ENCODE measurements around the gene RAVER1. TPM values are rescaled to one million over a fixed set of nuclear protein-coding genes. Genes with fewer than 3 reads are reported as not detected.

Gene RAVER1
- total RNA-seq, 5 donors from 2014 or later (not counting 1 experiment from before 2014, with no cell fraction given) = 31.5 to 68.2 (median 61.2) TPM

- H3K9me3 Mint-ChIP-seq = no peaks in the 10 kb centered on the region
- ChIA-PET POLR2A (no interaction called here), CTCF (no interaction called here)
- H3K4me3 Mint-ChIP-seq = no peak overlapping the region
- Histone ChIP-seq H3K4me3 (ENCODE audit: control insufficient read depth in 1 of 2, extremely low read depth in 1 of 2, low read length in 1 of 2) (no peak overlapping the region), H3K27ac (ENCODE audit: low read length) (no peak overlapping the region), H3K27me3 (replicated peaks in 1 of 2; ENCODE audit: control insufficient read depth in 2 of 2, extremely low read depth in 1 of 2, insufficient read depth in 2 of 2, low read length in 1 of 2) (no peaks in the 10 kb centered on the region), H3K4me1 (ENCODE audit: control insufficient read depth in 1 of 2, extremely low read depth in 1 of 2, insufficient read depth in 2 of 2, low read length in 2 of 2) (no peaks in the 10 kb centered on the region), H3K9me3 (no peaks in the 10 kb centered on the region), H3K36me3 (ENCODE audit: control insufficient read depth in 2 of 2, extremely low read depth in 1 of 2, insufficient read depth in 1 of 2, low read length in 1 of 2) (peaks cover 15 to 74% of the 10 kb centered on the region in 2 donors)
- no peaks in the 10 kb centered on the region for H3K27me3 Mint-ChIP-seq
- DNase-seq (no peak), ATAC-seq (replicated peaks in 1 of 4) (no peak)
- peaks cover 34% of the 10 kb centered on the region for H3K36me3 Mint-ChIP-seq
- 96% methylated on average over 15 of the region's 19 CpGs for WGBS (ENCODE audit: insufficient coverage)
- H3K4me1 Mint-ChIP-seq = peaks cover 0 to 6% (median 2%) of the 10 kb centered on the region in 3 donors
- no peak overlapping the region for H3K27ac Mint-ChIP-seq
These were observed 31.3 kb upstream of the RAVER1 start for GRCh38 chr19:10364644-10365043.

- H3K4me3 Mint-ChIP-seq = no peak overlapping the region
- H3K4me3 ChIP-seq (ENCODE audit: control insufficient read depth in 1 of 2, extremely low read depth in 1 of 2, low read length in 1 of 2) = no peak overlapping the region
- H3K36me3 ChIP-seq (ENCODE audit: control insufficient read depth in 2 of 2, extremely low read depth in 1 of 2, insufficient read depth in 1 of 2, low read length in 1 of 2) = peaks cover 21 to 74% of the 10 kb centered on the region in 2 donors
- peaks cover 30% of the 10 kb centered on the region for H3K36me3 Mint-ChIP-seq
- H3K9me3 ChIP-seq = no peaks in the 10 kb centered on the region
- WGBS (ENCODE audit: insufficient coverage) = 90% methylated on average over 9 of the region's 12 CpGs
- no peaks in the 10 kb centered on the region for H3K9me3 Mint-ChIP-seq
- H3K27ac ChIP-seq (ENCODE audit: low read length) = no peak overlapping the region
- no peaks in the 10 kb centered on the region for H3K4me1 Mint-ChIP-seq
- DNase-seq = no peak
- ChIA-PET CTCF (no interaction called here), POLR2A (no interaction called here)
- H3K27ac Mint-ChIP-seq = no peak overlapping the region
- H3K27me3 Mint-ChIP-seq = no peaks in the 10 kb centered on the region
- no peaks in the 10 kb centered on the region for H3K27me3 ChIP-seq (replicated peaks in 1 of 2; ENCODE audit: control insufficient read depth in 2 of 2, extremely low read depth in 1 of 2, insufficient read depth in 2 of 2, low read length in 1 of 2)
- no peak for ATAC-seq (replicated peaks in 1 of 4)
- no peaks in the 10 kb centered on the region for H3K4me1 ChIP-seq (ENCODE audit: control insufficient read depth in 1 of 2, extremely low read depth in 1 of 2, insufficient read depth in 2 of 2, low read length in 2 of 2)
These were observed 30.5 kb upstream of the RAVER1 start for GRCh38 chr19:10363789-10364281.

DNA sequence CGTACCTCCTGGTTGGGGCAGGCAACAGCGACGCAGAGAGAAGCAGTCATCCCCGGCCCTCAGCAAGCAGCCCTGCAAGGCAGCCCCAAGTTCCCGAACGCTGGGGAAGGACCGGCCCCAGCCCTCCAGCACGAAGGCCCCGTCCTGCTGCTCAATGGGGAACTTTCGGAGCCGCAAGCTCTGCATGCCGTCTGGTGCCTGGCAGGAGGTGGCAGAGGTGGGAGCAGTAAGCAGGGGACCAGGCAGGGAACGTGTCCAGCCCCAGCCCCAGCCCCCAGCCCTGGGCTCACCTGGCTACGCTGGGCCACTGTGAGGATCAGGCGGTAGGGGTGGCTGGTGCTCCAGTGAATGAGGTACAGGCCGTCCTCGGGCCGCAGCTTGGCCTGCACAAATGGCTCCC is 28.9 kb upstream of the RAVER1 start:
- no peak overlapping the region for H3K4me3 ChIP-seq (ENCODE audit: control insufficient read depth in 1 of 2, extremely low read depth in 1 of 2, low read length in 1 of 2)
- H3K9me3 Mint-ChIP-seq = no peaks in the 10 kb centered on the region
- no peaks in the 10 kb centered on the region for H3K9me3 ChIP-seq
- WGBS (ENCODE audit: insufficient coverage) = over 99% methylated on average over 10 of the region's 18 CpGs
- no peak overlapping the region for H3K27ac Mint-ChIP-seq
- no peaks in the 10 kb centered on the region for H3K27me3 Mint-ChIP-seq
- ATAC-seq (replicated peaks in 1 of 4) (no peak), DNase-seq (no peak)
- H3K4me3 Mint-ChIP-seq = no peak overlapping the region
- H3K4me1 ChIP-seq (ENCODE audit: control insufficient read depth in 1 of 2, extremely low read depth in 1 of 2, insufficient read depth in 2 of 2, low read length in 2 of 2) = no peaks in the 10 kb centered on the region
- H3K27ac ChIP-seq (ENCODE audit: low read length) = no peak overlapping the region
- peaks cover 26% of the 10 kb centered on the region for H3K36me3 Mint-ChIP-seq
- no peaks in the 10 kb centered on the region for H3K4me1 Mint-ChIP-seq
- ChIA-PET CTCF (no interaction called here), POLR2A (no interaction called here)
- H3K36me3 ChIP-seq (ENCODE audit: control insufficient read depth in 2 of 2, extremely low read depth in 1 of 2, insufficient read depth in 1 of 2, low read length in 1 of 2) = peaks cover 25 to 81% of the 10 kb centered on the region in 2 donors
- no peaks in the 10 kb centered on the region for H3K27me3 ChIP-seq (replicated peaks in 1 of 2; ENCODE audit: control insufficient read depth in 2 of 2, extremely low read depth in 1 of 2, insufficient read depth in 2 of 2, low read length in 1 of 2)

DNA sequence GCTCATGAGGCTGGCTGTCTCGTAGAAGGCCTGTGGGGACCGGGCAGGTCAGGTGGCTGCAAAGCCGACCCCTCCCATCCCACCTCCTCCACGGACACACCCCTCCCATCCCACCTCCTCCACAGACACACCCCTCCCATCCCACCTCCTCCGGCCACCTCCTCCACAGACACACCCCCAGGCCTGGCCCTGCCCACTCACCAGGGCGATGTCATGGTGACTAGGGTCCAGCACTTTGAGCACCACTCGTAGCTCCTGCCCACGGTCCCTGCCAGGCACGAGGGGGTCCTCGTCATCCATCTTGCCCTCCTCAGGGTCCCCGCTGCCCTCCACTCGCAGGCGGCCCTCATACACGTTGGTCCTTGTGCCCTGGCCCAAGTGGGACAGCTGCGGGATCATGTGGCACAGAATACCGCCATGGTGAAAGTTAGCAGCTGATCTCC is 28.3 kb upstream of the RAVER1 start:
- Mint-ChIP-seq H3K4me1 (no peaks in the 10 kb centered on the region), H3K9me3 (no peaks in the 10 kb centered on the region), H3K27ac (no peak overlapping the region), H3K4me3 (no peak overlapping the region), H3K27me3 (no peaks in the 10 kb centered on the region), H3K36me3 (peaks cover 26% of the 10 kb centered on the region)
- DNase-seq (no peak), ATAC-seq (replicated peaks in 1 of 4) (no peak)
- 95% methylated on average over 12 of the region's 16 CpGs for WGBS (ENCODE audit: insufficient coverage)
- CTCF ChIA-PET = no interaction called here
- no peaks in the 10 kb centered on the region for H3K9me3 ChIP-seq
- no peaks in the 10 kb centered on the region for H3K27me3 ChIP-seq (replicated peaks in 1 of 2; ENCODE audit: control insufficient read depth in 2 of 2, extremely low read depth in 1 of 2, insufficient read depth in 2 of 2, low read length in 1 of 2)
- H3K4me1 ChIP-seq (ENCODE audit: control insufficient read depth in 1 of 2, extremely low read depth in 1 of 2, insufficient read depth in 2 of 2, low read length in 2 of 2) = no peaks in the 10 kb centered on the region
- H3K36me3 ChIP-seq (ENCODE audit: control insufficient read depth in 2 of 2, extremely low read depth in 1 of 2, insufficient read depth in 1 of 2, low read length in 1 of 2) = peaks cover 27 to 78% of the 10 kb centered on the region in 2 donors
- POLR2A ChIA-PET = no interaction called here
- no peak overlapping the region for H3K4me3 ChIP-seq (ENCODE audit: control insufficient read depth in 1 of 2, extremely low read depth in 1 of 2, low read length in 1 of 2)
- no peak overlapping the region for H3K27ac ChIP-seq (ENCODE audit: low read length)

DNA sequence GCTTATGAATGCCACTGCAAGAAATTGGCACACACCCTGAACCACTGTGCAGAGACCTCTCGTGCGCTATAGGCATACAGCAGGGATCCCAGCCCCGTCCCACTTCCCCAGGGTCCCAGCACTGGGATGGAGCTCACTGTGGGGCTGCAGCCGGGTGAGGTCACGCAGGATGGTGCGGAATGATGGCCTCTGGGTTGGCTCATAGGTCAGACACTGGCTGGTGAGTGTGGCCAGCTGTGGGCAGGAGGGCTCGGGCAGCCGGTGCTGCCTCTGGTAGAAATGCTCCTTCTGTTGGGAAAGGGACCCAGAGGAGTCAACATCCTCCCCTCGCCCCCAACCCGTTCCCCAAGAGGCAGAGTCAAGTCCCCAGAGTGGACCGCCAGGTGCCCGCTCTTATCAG is 23.1 kb upstream of the RAVER1 start:
- no peak overlapping the region for H3K27ac ChIP-seq (ENCODE audit: low read length)
- no peaks in the 10 kb centered on the region for H3K4me1 Mint-ChIP-seq
- no peak overlapping the region for H3K4me3 Mint-ChIP-seq
- H3K4me1 ChIP-seq (ENCODE audit: control insufficient read depth in 1 of 2, extremely low read depth in 1 of 2, insufficient read depth in 2 of 2, low read length in 2 of 2) = no peaks in the 10 kb centered on the region
- H3K27me3 Mint-ChIP-seq = no peaks in the 10 kb centered on the region
- POLR2A ChIA-PET = no interaction called here
- CTCF ChIA-PET = no interaction called here
- 97% methylated on average over 9 of the region's 12 CpGs for WGBS (ENCODE audit: insufficient coverage)
- peaks cover 39 to 62% of the 10 kb centered on the region in 2 donors for H3K36me3 ChIP-seq (ENCODE audit: control insufficient read depth in 2 of 2, extremely low read depth in 1 of 2, insufficient read depth in 1 of 2, low read length in 1 of 2)
- no peaks in the 10 kb centered on the region for H3K9me3 Mint-ChIP-seq
- H3K27ac Mint-ChIP-seq = no peak overlapping the region
- DNase-seq (no peak), ATAC-seq (replicated peaks in 1 of 4) (no peak)
- H3K36me3 Mint-ChIP-seq = peaks cover 29% of the 10 kb centered on the region
- no peaks in the 10 kb centered on the region for H3K27me3 ChIP-seq (replicated peaks in 1 of 2; ENCODE audit: control insufficient read depth in 2 of 2, extremely low read depth in 1 of 2, insufficient read depth in 2 of 2, low read length in 1 of 2)
- H3K4me3 ChIP-seq (ENCODE audit: control insufficient read depth in 1 of 2, extremely low read depth in 1 of 2, low read length in 1 of 2) = no peak overlapping the region
- H3K9me3 ChIP-seq = no peaks in the 10 kb centered on the region

DNA sequence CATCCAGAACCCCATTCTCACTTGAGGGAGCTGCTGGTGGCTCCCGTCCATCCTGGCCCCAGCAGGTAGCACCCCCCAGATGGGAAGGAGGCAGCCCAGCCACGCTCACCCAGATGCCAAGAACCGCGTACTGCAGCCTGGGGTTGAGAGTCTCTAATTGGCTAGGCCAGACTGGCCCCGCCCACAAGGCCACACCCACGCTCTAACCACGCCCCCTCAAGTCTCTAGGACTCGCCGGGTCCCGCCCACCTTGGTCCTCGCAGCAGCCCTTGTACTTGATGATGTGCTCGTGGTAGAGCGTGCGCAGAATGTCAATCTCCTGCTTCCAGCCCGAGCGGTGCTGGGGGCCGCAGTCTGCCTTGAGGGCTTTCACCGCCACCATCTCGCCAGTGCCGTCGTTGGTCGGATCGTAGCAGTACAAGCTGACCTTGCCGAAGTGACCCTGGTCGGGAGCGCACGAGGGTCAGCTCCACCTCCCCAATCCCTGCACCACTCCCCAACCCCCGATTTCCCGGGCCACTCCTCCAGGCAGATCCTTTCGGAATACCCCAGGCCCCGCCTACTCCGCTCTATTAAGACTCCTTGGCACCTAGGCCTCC is 20.6 kb upstream of the RAVER1 start:
- POLR2A ChIA-PET = interaction anchor here in 1 of 2 donors (0.6 kb wide), 1 partner anchor 12 kb away, joined by 4 read pairs; no protein-coding TSS in a partner anchor

More for the DNA sequence above, 20.6 kb upstream of the RAVER1 start:
- DNase-seq = peak in 21 of 35 experiments; percentile 8 to 48 (median 25)
- Mint-ChIP-seq H3K36me3 (peaks cover 19% of the 10 kb centered on the region), H3K27ac (no peak overlapping the region), H3K27me3 (no peaks in the 10 kb centered on the region), H3K9me3 (no peaks in the 10 kb centered on the region), H3K4me1 (no peaks in the 10 kb centered on the region), H3K4me3 (no peak overlapping the region)
- Histone ChIP-seq H3K27ac (ENCODE audit: low read length) (no peak overlapping the region), H3K9me3 (no peaks in the 10 kb centered on the region), H3K4me3 (ENCODE audit: control insufficient read depth in 1 of 2, extremely low read depth in 1 of 2, low read length in 1 of 2) (no peak overlapping the region), H3K36me3 (ENCODE audit: control insufficient read depth in 2 of 2, extremely low read depth in 1 of 2, insufficient read depth in 1 of 2, low read length in 1 of 2) (peaks cover 41 to 58% of the 10 kb centered on the region in 2 donors), H3K4me1 (ENCODE audit: control insufficient read depth in 1 of 2, extremely low read depth in 1 of 2, insufficient read depth in 2 of 2, low read length in 2 of 2) (no peaks in the 10 kb centered on the region), H3K27me3 (replicated peaks in 1 of 2; ENCODE audit: control insufficient read depth in 2 of 2, extremely low read depth in 1 of 2, insufficient read depth in 2 of 2, low read length in 1 of 2) (no peaks in the 10 kb centered on the region)
- 97% methylated on average over 29 of the region's 32 CpGs for WGBS (ENCODE audit: insufficient coverage)
- CTCF ChIA-PET = no interaction called here
- ATAC-seq (replicated peaks in 1 of 4) = peak in 3 of 4 experiments; percentile 53 to 60 (median 55)
